HG03521 (cell line): ENCODE results near the gene PTGER3.
"Not testable (repeated sequence)": the region's sequence is repeated elsewhere in the genome, so short reads cannot be mapped to it uniquely, and the experiment has no call there.

Experiments used
- ATAC-seq: cut with Tn5 transposase; IDR thresholded peaks from one replicate; pipeline ENCODE4 v1.9.1; 2021; ENCODE audit warnings: mild to moderate bottlenecking, moderate library complexity; ENCODE audit not compliant: unreplicated experiment

PTGER3 gene

GRCh38 chr1:71014178-71014579, 33.4 kb downstream of the PTGER3 start:
- no peak for ATAC-seq

- no peak for ATAC-seq
Measured at GRCh38 chr1:71002709-71003475, 44.7 kb downstream of the PTGER3 start.

GRCh38 chr1:71001624-71002023, 46.0 kb downstream of the PTGER3 start:
- ATAC-seq = no peak

GRCh38 chr1:70997793-70998192, 49.8 kb downstream of the PTGER3 start:
- no peak for ATAC-seq

- ATAC-seq = no peak
Measured at GRCh38 chr1:70994753-70995268, 52.8 kb downstream of the PTGER3 start.

GRCh38 chr1:70993798-70994197, 53.8 kb downstream of the PTGER3 start:
- no peak for ATAC-seq

GRCh38 chr1:70992521-70992920, 55.1 kb downstream of the PTGER3 start:
- no peak for ATAC-seq

- ATAC-seq = no peak
Measured at GRCh38 chr1:70990469-70991253, 57.0 kb downstream of the PTGER3 start.

GRCh38 chr1:70987497-70987896, 60.1 kb downstream of the PTGER3 start:
- ATAC-seq = no peak

- not testable (repeated sequence) for ATAC-seq
Measured at GRCh38 chr1:70985776-70986225, 61.8 kb downstream of the PTGER3 start.

- ATAC-seq = not testable (repeated sequence)
Measured at GRCh38 chr1:70985278-70985677, 62.3 kb downstream of the PTGER3 start.

- no peak for ATAC-seq
Measured at GRCh38 chr1:70980361-70980760, 67.3 kb downstream of the PTGER3 start.

GRCh38 chr1:70979881-70980280, 67.7 kb downstream of the PTGER3 start:
- ATAC-seq = no peak

- no peak for ATAC-seq
Measured at GRCh38 chr1:70979313-70979712, 68.3 kb downstream of the PTGER3 start.

- ATAC-seq = no peak
Measured at GRCh38 chr1:70978623-70979022, 69.0 kb downstream of the PTGER3 start.

- ATAC-seq = no peak
Measured at GRCh38 chr1:70977575-70977974, 70.0 kb downstream of the PTGER3 start.

- ATAC-seq = no peak
Measured at GRCh38 chr1:70977041-70977440, 70.6 kb downstream of the PTGER3 start.

GRCh38 chr1:70973754-70974153, 73.9 kb downstream of the PTGER3 start:
- no peak for ATAC-seq

- ATAC-seq = no peak
Measured at GRCh38 chr1:70970407-70970806, 77.2 kb downstream of the PTGER3 start.

GRCh38 chr1:70966018-70966638, 81.5 kb downstream of the PTGER3 start:
- peak; percentile 65 for ATAC-seq

- ATAC-seq = no peak
Measured at GRCh38 chr1:70963374-70963773, 84.2 kb downstream of the PTGER3 start.
